Mesothelial cell of epicardium (in vitro differentiated cells): ENCODE results near the gene CACNA1B. TPM values are rescaled to one million over a fixed set of nuclear protein-coding genes. Genes with fewer than 3 reads are reported as not detected.
"Not testable (repeated sequence)": the region's sequence is repeated elsewhere in the genome, so short reads cannot be mapped to it uniquely, and the experiment has no call there.

Experiments
- DNase-seq, 2 experiments: peaks; one replicate each; pipeline ENCODE4 v3.0.0; 2021; ENCODE audit warnings: low spot score in 2 of 2; ENCODE audit not compliant: unreplicated experiment in 2 of 2
- H3K27ac Mint-ChIP-seq: 2 replicates; pipeline ENCODE4 v1.8.0; 2021; ENCODE audit warnings: mixed read lengths
- H3K27me3 Mint-ChIP-seq: 2 replicates; pipeline ENCODE4 v1.8.0; 2021; ENCODE audit warnings: low read depth, mixed read lengths
- H3K36me3 Mint-ChIP-seq: 2 replicates; pipeline ENCODE4 v1.8.0; 2021; ENCODE audit warnings: mixed read lengths
- H3K4me1 Mint-ChIP-seq: 2 replicates; pipeline ENCODE4 v1.8.0; 2021; ENCODE audit warnings: mixed read lengths
- H3K4me3 Mint-ChIP-seq: 2 replicates; pipeline ENCODE4 v1.8.0; 2021; ENCODE audit warnings: mild to moderate bottlenecking, moderate library complexity, mixed read lengths
- H3K9me3 Mint-ChIP-seq: 2 replicates; pipeline ENCODE4 v1.8.0; 2021; ENCODE audit warnings: mixed read lengths
- CTCF ChIP-seq: fragments of 200-600 bp; sonication (generic); IDR thresholded peaks from one replicate; pipeline ENCODE4 v1.5.0; 2021; ENCODE audit warnings: antibody characterized with exemption; ENCODE audit not compliant: unreplicated experiment
- total RNA-seq: library from RNA; stranded (reverse); gene quantifications from 3 replicates; pipeline ENCODE4 v1.2.1, GENCODE V29; 2021

The CACNA1B gene
- total RNA-seq, 1 donor from 2014 or later = 0.87 TPM

DNA sequence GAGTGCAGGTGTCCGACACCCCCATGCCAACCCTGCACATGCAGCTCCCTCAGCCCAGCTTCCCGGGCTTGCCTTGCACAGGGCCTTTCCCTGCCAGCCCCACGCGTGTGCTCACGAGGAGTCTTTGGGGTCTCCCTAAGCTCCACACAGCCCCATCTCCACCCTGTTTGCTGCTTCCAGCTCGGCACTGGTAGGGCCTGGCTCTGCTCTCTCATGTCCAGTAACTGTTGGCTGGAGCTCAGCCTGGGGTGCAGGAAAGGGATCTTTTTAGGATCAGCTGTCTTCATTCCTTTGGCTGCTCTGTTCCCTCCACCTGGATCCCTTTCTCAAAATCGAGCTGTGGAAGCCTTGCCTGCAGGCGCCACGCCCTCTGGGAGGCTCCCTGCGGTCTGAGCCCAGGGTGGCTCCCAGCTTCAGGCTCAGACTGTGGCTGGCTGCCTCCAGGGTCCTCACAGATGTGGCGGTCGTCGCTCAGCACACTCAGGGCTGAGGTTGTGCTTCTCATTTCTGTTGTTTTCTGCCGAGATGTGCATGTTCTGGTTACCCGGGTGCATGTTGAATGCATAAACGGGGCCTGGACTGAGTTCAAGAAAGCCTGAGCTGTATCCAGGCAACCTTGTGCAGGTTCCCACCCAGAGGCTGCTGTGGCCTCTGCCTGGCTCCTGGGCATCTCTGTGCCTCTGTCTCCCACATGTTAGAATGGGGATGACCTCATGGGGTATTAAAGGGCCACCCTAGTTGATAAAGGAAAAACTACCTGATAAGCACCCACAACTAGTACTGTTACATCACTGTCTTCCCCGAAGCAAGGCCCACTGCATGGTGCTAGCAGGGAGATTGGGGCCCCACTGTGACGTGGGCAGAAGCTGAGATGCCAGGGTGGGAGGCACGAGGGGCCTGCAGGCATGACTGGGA is 4.3 kb downstream of the CACNA1B start:
- Mint-ChIP-seq H3K36me3 (no peaks in the 10 kb centered on the region), H3K9me3 (no peaks in the 10 kb centered on the region), H3K27me3 (peaks cover 35% of the 10 kb centered on the region), H3K27ac (no peak overlapping the region), H3K4me1 (no peaks in the 10 kb centered on the region), H3K4me3 (no peak overlapping the region)
- no peak for DNase-seq
- TF ChIP-seq CTCF = no peak

DNA sequence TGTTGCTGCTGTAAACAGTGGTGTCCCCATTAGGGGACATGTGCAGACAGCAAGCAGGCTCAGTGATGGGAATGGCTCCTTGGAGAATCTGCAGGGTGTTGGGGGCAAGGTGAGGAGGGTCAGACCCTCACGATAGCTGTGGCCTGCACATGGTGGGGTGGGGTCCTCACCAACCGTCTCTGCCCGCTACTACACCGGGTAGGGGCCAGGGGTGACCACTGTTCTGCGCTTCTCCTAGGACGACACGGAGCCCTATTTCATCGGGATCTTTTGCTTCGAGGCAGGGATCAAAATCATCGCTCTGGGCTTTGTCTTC is 4.9 kb downstream of the CACNA1B start:
- no peaks in the 10 kb centered on the region for H3K4me1 Mint-ChIP-seq
- H3K27me3 Mint-ChIP-seq = peaks cover 32% of the 10 kb centered on the region
- H3K9me3 Mint-ChIP-seq = no peaks in the 10 kb centered on the region
- no peak overlapping the region for H3K4me3 Mint-ChIP-seq
- no peak for TF ChIP-seq CTCF
- H3K36me3 Mint-ChIP-seq = no peaks in the 10 kb centered on the region
- H3K27ac Mint-ChIP-seq = no peak overlapping the region
- no peak for DNase-seq

GRCh38 chr9:137883977-137884376 is 6.4 kb downstream of the CACNA1B start:
- not testable (repeated sequence) for H3K9me3 Mint-ChIP-seq, H3K36me3 Mint-ChIP-seq, H3K4me3 Mint-ChIP-seq, H3K27ac Mint-ChIP-seq, H3K4me1 Mint-ChIP-seq, DNase-seq
- H3K27me3 Mint-ChIP-seq = peaks cover 30% of the 10 kb centered on the region

GRCh38 chr9:137884547-137884946 is 7.0 kb downstream of the CACNA1B start:
- not testable (repeated sequence) for H3K4me1 Mint-ChIP-seq, DNase-seq, H3K27ac Mint-ChIP-seq, H3K9me3 Mint-ChIP-seq, H3K36me3 Mint-ChIP-seq, H3K4me3 Mint-ChIP-seq
- peaks cover 24% of the 10 kb centered on the region for H3K27me3 Mint-ChIP-seq

- not testable (repeated sequence) for H3K4me3 Mint-ChIP-seq, DNase-seq, H3K27ac Mint-ChIP-seq, H3K4me1 Mint-ChIP-seq, H3K36me3 Mint-ChIP-seq, H3K9me3 Mint-ChIP-seq
- H3K27me3 Mint-ChIP-seq = peaks cover 20% of the 10 kb centered on the region
These were observed 7.5 kb downstream of the CACNA1B start for GRCh38 chr9:137885121-137885520.

GRCh38 chr9:137888621-137889020 is 11.0 kb downstream of the CACNA1B start:
- H3K4me1 Mint-ChIP-seq, DNase-seq, H3K27me3 Mint-ChIP-seq, H3K27ac Mint-ChIP-seq, H3K9me3 Mint-ChIP-seq, H3K36me3 Mint-ChIP-seq, H3K4me3 Mint-ChIP-seq: not testable (repeated sequence)

GRCh38 chr9:137889966-137890365 is 12.4 kb downstream of the CACNA1B start:
- not testable (repeated sequence) for H3K27ac Mint-ChIP-seq, DNase-seq, H3K27me3 Mint-ChIP-seq, H3K36me3 Mint-ChIP-seq, H3K9me3 Mint-ChIP-seq, H3K4me1 Mint-ChIP-seq, H3K4me3 Mint-ChIP-seq

GRCh38 chr9:137890768-137891587 is 13.4 kb downstream of the CACNA1B start:
- not testable (repeated sequence) for H3K4me3 Mint-ChIP-seq, H3K27ac Mint-ChIP-seq, DNase-seq, H3K9me3 Mint-ChIP-seq, H3K36me3 Mint-ChIP-seq, H3K4me1 Mint-ChIP-seq
- peaks cover 10% of the 10 kb centered on the region for H3K27me3 Mint-ChIP-seq
